NCI-H2196 (cell line): ENCODE results near the gene HOXB8.

Source experiments
- DNase-seq: peaks from one replicate; lab custom pipeline; 2025; ENCODE audit not compliant: unreplicated experiment; lab: John Stamatoyannopoulos, UW

HOXB8 gene

DNA sequence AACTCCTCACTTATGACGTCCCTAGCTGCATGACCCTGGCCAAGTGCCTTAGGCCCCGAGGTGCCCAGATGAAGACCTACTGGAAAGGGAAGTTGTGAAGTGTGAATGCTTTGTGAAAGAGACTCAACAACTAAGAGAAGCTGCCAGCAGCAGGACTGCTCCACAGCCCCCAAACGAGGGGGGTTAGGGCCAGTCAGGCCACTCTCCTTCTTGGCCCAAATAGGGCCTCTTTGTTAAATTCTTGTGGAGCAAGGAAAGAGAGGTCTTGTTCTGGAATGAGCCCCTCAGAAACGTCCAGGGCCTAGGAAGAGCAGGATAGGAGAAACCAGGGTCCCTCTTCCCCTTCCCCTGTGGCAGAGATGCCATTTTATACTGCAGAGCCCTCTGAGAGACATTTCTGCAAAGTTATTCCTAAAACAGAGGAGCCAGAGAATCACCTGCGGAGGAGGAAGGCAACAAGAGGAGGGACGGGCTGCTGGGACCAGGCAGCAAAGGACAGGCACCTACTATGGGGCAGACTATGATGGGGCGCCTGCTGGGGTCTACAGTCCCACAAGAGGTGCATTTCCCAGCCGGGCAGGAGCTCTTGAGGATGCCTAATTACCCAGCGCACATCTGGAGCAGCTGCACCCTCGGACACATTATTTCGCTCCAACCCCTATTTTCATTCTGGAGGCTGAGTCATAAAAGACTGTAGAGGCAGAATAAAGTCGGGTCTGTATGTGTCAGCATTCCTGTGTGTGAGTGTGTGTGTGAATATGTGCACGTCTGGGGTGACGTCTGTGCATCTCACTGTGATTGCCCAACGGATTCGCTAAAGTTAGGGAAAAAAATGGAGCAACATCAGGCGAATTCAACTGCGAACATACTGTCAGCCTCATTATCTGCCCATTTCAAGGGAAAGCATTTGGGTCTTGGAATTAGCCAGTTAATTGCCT lies 22.5 kb upstream of the HOXB8 start:
- no peak for DNase-seq

DNA sequence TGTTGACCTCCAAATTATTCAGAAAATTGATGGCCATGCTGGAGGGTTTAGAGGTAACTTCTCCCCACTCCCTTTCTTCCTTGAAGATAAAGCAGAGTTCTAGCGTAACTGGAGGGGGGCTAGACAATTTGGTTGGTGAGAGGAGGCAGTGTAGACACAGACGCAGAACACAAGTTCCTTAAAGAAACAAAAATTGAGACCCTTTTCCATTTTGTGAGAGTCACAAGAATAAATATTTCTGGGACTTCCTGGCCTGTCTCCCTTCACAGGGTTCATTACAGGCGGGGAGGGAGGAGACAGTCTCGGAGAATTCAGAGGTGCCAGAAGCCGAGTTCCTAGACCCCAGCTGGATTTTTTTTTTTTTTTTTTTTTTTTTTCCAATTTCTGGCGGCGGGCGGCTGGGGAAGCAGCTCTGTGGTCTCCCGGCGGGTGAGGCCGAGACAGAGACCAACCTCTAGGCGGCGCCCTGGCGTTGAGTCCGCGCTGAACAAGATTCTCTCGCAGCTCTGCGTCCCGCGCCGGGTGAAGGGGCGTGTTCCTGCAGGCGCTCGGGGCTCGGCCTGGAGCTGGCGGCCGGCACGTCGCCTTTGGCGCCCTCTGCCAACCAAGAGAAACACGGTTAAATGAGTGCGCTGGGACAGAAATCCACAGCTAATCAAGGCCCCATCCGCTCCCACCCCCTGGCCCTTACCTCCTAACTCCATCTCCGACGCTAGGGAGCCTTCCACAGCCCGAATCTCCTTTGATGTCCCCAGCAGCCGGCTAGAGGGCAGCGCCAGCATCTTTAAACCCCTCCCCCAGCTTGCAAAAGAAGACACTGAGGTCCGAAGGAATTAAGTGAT lies 21.3 kb upstream of the HOXB8 start:
- no peak for DNase-seq

DNA sequence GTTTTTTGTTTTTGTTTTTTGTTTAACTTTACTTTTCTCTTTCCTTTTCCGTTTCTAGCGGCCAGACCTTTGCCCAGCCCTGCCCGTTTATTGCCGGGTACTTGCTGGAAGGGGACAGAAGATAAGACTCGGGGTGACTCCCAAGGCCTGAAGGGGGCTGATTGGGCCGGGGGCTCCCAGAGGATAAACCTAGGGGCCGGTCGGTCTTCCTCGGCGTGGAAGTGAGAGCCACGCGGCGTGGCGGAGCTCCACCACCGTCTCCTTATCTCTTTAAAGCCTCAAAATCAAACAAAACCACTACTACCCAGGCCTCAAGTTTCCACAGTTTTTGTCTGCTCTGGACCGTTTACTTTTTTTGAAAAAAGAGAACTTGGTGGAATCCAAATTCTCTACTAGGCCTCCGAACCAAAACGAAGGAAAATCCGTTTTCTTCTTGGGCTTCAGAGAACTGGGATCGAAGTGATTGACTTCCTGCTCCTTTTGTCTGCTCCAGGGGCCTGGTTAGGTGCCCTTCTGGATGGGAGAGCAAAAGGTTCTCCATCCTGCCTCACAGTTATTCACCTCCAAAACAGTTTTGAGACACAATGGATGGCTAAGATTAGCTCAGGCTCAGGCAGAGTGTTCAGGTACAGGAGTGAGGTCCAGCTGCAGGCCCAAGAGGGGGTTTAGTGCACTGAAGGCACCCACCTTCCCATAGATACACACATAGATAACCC lies 19.6 kb upstream of the HOXB8 start:
- no peak for DNase-seq

DNA sequence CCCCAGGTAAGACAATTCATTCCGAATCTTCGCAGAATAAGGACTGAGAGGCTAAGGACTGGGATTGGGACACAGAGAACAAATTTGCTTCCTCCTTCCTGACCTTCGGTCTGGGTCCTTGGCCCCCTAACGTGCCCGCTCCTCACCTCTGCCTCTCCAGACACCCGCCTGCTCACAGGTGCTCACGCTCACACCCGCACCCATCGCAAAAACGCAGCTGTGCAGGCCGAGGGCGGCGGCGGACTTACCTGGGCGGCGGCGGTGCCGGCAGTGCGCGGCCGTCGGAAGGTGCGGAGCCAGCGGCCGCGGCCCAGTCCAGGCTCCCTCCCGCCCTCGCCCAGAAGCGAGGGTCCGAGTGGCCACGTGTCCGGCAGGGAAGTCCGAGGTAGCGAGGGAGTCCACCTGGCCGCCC lies 18.2 kb upstream of the HOXB8 start:
- DNase-seq: no peak

- no peak for DNase-seq
Measured at GRCh38 chr17:48632579-48633265, 17.6 kb upstream of the HOXB8 start.

GRCh38 chr17:48631693-48632578 lies 16.8 kb upstream of the HOXB8 start:
- no peak for DNase-seq

DNA sequence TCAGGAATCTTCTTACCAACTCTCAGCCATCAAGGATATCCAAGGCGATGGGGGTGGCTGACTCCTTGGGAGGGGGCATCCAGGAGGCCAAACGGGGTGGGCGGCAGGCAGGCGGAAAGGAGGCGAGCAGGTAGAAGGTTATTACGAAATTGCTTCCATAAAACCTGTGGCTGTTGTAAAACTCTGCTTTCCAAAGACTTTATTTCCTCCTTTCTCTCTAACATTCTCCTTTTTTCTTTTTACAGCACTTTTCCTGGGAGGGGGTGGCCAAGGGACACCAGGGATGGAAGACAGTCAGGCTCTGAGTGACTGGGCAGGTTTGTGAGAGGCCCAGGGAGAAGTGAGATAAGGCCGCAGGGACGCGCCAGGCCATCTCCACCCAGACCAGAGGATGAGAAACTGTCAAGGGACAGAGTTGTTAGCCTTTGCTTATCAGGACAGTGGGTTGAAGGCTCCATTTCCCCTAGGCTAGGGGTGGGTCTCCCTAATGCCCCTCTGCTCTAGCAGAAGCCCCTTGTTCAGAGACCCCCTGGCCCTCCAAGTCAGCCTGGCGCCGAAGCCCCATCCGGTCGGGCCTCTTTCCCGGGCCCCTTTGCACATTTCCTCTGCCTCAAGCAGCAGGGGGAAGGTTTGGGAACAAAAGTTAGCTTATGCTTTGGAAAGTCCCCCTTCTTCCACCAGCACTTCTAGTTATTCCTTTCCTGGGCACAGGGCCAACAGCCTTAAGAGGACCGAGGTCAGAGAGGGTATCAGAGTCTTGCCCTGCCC lies 16.0 kb upstream of the HOXB8 start:
- DNase-seq: no peak

DNA sequence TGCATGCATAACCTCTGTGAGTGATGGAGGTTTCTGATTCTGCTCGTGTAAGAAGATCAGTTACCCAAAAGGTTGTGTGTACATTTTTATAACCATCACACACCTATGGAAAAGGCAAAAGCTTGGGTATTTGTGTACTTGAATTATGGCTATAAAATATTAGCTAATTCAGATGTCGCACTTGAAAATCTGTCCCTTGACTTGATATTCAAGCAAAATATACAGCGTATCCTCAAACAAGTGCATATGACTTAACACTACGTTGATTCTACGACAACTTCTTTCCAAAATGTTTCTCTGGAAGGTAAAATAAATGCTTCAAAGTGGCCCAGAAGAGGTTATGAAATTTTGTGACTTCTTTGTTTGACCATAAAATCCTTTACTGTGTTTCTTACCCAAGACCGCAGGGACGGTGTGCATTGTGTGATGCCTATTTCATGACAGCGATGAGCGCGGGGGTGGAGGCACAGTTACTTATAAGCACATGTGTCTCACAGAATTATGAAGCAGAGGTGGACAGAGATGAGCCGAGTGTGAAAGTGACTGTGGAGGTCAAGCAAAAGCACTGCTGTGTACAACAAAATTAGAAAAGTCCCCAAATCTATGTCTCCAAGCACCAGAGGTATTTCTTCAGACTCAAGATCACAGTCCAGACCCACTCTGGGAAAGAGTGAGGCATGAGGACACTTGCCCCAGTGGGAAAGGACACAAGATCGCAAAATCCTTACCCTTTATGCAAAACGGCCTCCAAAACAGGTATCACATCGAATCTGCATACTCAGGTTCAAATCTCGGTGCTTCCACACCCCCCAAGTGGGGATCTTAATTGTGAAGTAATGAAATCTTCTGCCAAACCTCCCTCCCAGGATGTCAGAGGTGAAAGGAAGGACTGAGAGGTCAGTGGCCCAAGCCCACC lies 15.2 kb upstream of the HOXB8 start:
- DNase-seq: no peak

- DNase-seq: no peak
Measured at GRCh38 chr17:48629411-48629759, 14.3 kb upstream of the HOXB8 start.

GRCh38 chr17:48628649-48629410 lies 13.7 kb upstream of the HOXB8 start:
- no peak for DNase-seq

- no peak for DNase-seq
Measured at GRCh38 chr17:48627623-48628521, 12.8 kb upstream of the HOXB8 start.

- DNase-seq: no peak
Measured at GRCh38 chr17:48627118-48627597, 12.1 kb upstream of the HOXB8 start.

GRCh38 chr17:48626245-48627117 lies 11.4 kb upstream of the HOXB8 start, which contains the start of gene HOXB9:
Gene HOXB9 (minus strand): TSS chr17:48626358. CDS start chr17:48626269, 89 bp downstream.
- peak; percentile 34 for DNase-seq

- peak; percentile 41 for DNase-seq
Measured at GRCh38 chr17:48625495-48626244, 10.6 kb upstream of the HOXB8 start.
